HG03342 (cell line): ENCODE data around the gene FBL.
"Not testable (repeated sequence)": the region's sequence is repeated elsewhere in the genome, so short reads cannot be mapped to it uniquely, and the experiment has no call there.

Source experiments
- ATAC-seq: cut with Tn5 transposase; IDR thresholded peaks from one replicate; pipeline ENCODE4 v1.9.1; 2021; ENCODE audit warnings: mild to moderate bottlenecking, moderate library complexity; ENCODE audit not compliant: unreplicated experiment

Gene FBL

DNA sequence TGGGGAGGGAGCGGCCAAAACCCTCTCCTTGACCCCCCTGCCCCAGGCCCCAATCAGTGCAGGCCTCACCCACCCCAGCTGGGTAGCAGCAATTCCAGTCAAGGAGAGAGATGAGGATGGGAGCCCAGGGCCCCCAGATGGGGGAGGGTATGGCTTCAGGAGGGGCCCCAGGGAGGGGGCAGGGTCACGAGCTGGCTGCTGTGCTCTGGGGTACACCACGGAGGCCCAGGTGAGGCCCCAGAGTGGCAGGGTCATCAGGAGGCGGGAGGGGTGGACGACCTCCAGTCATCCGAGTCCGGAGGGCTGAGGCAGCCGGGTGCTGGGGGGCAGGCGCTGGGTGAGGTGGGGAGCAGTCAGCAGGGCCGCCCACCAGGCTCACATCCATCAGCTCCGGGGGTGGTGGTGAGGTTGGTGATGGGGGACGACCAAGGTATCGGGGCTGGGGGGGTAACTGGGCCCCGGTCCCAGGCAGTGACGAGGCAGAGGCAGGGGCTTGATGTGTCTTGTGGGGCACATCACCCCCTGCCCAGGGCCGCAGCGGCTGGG lies 20.6 kb downstream of the FBL start:
- ATAC-seq = no peak

DNA sequence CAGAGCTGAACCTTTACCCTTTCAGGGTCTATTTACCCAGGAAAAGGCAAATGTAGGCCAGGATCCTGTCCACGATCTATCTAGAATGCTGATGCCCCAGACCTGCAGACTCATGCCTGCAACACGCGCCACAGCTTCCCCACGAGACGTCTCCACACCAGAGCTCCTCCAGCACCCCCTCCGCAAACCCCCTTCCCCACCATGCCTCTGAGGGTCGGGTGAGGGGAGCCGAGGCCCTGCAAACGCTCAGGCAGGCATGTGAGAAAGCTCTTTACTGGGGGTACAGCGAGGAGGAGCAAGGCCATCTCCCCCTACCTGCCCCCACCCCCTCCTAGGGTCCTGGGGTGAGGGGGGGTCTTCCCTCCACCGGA lies 21.1 kb downstream of the FBL start:
- ATAC-seq = no peak

DNA sequence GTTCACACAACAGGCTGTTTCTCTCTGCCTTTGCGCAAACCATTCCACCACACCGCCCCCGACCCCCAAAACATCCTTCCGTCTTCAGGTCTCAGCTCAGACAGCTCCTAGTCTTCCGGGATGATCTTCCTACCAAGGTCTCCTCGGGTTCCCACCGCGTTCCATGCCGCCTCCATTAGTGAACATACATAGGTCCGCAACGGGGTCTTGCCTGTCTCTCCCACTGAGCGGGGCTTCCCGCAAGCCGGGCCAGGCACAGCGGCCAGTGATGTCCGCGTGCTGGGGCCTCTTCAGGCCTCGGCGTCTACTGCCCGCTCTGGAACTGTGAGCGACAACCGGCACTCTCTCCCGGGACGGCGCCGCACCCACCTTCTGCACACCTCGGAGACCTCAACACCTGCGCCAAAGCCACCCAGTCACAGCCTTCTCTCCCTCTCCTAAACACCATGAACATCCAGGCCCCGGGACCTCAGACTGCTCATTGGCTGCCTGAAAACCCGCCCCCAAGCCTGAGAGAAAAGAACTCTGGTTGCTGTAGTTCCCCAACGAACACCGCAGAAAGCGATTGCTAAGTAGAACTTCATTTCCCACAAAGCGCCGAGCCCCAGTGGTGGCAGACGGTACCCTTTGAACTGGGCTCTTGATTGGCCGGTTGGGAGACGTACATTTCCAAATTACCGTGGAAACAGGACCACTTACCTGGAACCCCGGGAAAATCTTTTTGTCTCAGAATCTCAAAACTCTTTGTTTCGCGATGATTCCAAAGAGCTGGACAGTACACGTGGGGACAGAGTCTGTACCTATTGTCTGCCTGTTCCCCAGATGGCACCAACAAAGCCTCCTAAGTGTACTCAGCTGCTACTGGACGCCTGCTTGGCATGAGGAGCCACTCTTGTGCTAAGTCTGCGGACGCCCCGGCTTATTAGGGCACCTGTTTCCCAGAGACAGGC lies 21.8 kb downstream of the FBL start:
- peak; percentile 80 for ATAC-seq

DNA sequence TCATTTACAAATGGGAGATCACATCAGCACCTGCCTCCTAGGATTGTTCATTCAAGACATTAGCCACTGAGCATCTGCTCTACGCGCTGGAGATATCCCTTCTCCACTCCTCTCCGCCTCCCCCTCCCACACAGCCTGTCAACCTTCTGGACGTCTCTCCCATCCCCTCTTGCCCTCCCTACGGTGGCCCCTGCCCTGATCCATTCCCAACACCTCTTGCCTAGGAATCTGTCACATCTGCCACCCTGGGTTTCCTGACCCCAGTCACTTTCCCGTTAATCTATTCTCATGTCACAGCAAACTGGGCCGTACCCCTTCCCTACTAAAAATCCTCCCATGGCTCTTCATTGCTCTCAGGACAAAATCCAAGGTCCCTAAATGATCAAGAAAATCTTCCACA lies 22.5 kb downstream of the FBL start:
- no peak for ATAC-seq

- ATAC-seq = no peak
Measured at GRCh38 chr19:39820696-39821095, 25.5 kb downstream of the FBL start.

- ATAC-seq = no peak
Measured at GRCh38 chr19:39819786-39820185, 26.4 kb downstream of the FBL start.

GRCh38 chr19:39818626-39819097 lies 27.5 kb downstream of the FBL start:
- ATAC-seq = peak; percentile 77

- no peak for ATAC-seq
Measured at GRCh38 chr19:39817888-39818561, 28.2 kb downstream of the FBL start.

DNA sequence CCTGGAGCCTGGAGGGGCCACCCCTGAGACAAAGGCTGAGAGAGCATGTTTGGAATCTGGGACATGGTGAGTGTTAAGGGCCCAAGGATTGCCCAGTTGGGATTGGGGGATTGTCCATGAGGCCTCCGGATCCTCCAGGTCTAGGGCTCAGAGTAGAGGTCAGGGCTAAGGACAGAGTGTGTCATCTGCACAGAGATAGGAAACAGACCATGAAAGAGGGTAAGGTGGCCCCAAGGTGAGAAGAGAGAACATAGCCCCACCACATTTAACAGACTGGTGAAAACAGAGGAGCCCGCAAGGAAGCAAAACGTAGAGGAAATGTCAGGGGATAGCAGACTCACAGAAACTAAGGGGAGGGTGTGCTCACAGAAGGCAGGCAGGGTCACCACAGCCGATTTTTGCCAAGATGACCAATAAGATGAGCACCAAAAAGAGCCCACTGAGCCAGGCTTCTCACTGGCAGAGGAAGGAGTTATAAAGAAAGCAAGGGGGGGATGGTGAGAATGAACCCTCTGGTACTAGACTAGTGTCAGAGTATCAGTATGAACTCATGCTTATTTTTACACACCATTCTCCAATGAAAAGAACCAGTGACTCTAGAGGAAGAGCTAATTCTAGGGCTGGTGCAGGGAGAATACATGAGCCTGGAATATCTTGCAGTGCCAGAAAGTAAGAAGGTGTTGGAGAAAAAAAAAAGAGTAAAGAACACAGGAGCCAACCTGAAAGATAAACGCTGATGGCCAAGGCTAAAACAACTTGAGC lies 29.7 kb downstream of the FBL start:
- no peak for ATAC-seq

- ATAC-seq = no peak
Measured at GRCh38 chr19:39814595-39814994, 31.6 kb downstream of the FBL start.

DNA sequence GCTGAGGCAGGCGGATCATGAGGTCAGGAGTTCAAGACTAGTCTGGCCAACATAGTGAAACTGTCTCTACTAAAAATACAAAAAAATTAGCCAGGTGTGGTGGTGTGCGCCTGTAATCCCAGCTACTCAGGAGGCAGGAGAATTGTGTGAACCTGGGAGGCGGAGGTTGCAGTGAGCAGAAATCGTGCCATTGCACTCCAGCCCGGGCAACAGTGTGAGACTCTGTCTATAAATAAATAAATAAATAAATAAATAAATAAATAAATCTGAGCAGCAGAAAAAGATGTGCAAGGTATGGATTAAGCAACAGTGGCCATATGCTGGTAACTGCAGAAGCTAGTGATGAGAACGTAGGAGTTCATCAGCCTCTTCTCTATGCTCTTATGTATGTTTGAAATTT lies 32.1 kb downstream of the FBL start:
- not testable (repeated sequence) for ATAC-seq

DNA sequence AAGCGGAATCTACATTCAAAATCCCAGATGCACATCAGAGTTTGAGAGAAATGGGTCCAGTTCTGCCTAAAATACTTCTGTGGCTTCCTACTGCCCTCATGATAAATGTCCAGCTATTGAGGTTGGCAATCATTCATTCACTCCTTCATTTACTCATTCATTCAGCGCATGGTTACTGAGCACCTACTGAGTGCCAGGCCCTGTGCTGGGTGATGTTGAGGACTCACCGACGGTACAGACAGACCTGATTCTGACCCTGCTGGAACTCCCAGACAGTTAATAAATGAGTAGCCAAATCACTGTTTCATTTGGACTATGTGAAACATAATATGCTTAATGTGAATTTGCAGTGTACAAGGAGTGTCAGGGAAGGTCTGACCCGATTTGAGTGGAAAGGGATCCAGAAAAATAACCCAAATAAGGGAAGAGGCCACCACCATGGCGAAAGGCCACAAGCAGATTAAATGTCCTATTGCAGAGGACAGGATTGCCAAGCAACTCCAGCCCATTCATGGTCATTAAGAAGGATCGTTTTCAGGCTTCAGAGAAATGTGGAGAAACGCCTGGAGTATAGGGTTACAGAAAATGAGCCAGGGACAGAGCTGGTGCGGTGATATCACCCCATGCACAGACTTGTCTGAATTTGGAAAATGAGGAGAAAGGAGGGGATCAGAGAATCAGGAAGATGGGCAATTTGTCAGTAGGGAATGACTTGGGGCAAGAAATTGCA lies 32.8 kb downstream of the FBL start:
- no peak for ATAC-seq

- ATAC-seq = no peak
Measured at GRCh38 chr19:39811064-39811463, 35.1 kb downstream of the FBL start.

DNA sequence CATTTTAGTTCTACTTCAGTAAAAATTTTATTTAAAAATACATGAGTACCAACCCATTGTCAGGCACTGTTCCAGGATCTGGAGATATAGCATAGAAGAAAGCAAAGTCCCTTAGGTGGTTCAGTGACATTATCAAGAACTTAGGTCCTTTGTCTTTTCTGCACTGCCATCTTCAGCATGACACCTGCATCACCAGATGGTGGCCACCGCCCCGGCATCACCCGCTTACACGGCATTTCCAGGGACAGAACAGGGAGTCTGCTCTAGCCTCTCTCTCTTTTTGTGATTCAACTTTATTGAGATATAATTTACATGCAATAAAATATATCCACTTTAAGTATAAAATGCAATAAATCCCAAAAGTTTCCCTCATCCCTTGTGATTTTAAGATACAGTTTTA lies 35.8 kb downstream of the FBL start:
- ATAC-seq = no peak

GRCh38 chr19:39809368-39809767 lies 36.8 kb downstream of the FBL start:
- ATAC-seq = no peak

- not testable (repeated sequence) for ATAC-seq
Measured at GRCh38 chr19:39808688-39809087, 37.5 kb downstream of the FBL start.

GRCh38 chr19:39807846-39808364 lies 38.3 kb downstream of the FBL start:
- no peak for ATAC-seq

- no peak for ATAC-seq
Measured at GRCh38 chr19:39805104-39805503, 41.1 kb downstream of the FBL start.

DNA sequence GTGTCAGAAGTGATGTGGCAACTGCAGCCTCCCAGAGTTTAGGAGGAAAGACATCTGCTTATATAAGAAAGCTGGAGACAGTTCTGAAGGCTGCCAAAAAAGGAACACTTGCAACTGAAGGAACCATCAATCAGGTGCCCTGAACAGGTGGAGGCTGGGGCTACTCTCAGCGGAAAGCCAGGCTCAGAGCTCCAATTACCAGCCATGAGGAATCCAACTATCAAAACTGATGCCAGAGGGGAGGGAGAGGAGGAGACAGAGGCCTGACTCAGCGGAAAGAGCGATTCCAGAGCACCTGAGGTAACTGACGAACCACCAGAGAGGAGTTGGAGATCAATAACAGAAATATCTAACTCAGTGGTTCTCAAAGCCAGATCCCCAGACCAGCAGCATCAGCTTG lies 43.2 kb downstream of the FBL start:
- ATAC-seq = no peak

- ATAC-seq = no peak
Measured at GRCh38 chr19:39797083-39797482, 49.1 kb downstream of the FBL start.
